SU-DHL-6 (cell line): ENCODE data around the gene CLCN1.

Experiments
- H2AFZ ChIP-seq: fragments of 200-600 bp; sonication (generic); 2 replicates; pipeline ENCODE4 v1.6.1; 2014; ENCODE audit warnings: low read depth, mild to moderate bottlenecking, moderate library complexity, mixed read lengths, antibody characterized with exemption, low read length; ENCODE audit not compliant: severe bottlenecking
- H3F3A ChIP-seq: fragments of 200-600 bp; shearing (Covaris generic); 2 replicates; pipeline ENCODE4 v1.6.0; 2016; ENCODE audit warnings: antibody characterized with exemption, mild to moderate bottlenecking; ENCODE audit not compliant: insufficient read depth
- H3K27ac ChIP-seq: fragments of 200-600 bp; sonication (generic); 2 replicates; pipeline ENCODE4 v1.5.1; 2016; ENCODE audit warnings: low read depth, mild to moderate bottlenecking, low read length, moderate library complexity, mixed read lengths
- H3K27me3 ChIP-seq: fragments of 200-600 bp; sonication (generic), shearing (Covaris generic); 2 replicates; pipeline ENCODE4 v1.6.0; 2014; ENCODE audit warnings: mild to moderate bottlenecking, low read length
- H3K36me3 ChIP-seq: fragments of 200-600 bp; sonication (generic); 2 replicates; pipeline ENCODE4 v1.6.1; 2014; ENCODE audit warnings: mild to moderate bottlenecking, low read length, mixed read lengths
- H3K4me2 ChIP-seq: fragments of 300-600, 200-600 bp; shearing (Covaris generic), sonication (generic); 2 replicates; pipeline ENCODE4 v1.6.0; 2014; ENCODE audit warnings: low read length, low read depth, mild to moderate bottlenecking; ENCODE audit not compliant: poor library complexity, severe bottlenecking
- H3K4me3 ChIP-seq: fragments of 200-600 bp; sonication (generic); 2 replicates; pipeline ENCODE4 v1.5.1; 2014; ENCODE audit warnings: antibody characterized with exemption, low read length, mild to moderate bottlenecking, mixed read lengths; ENCODE audit not compliant: insufficient read depth, poor library complexity, severe bottlenecking
- H3K79me2 ChIP-seq: fragments of 200-600 bp; sonication (generic); 2 replicates; pipeline ENCODE4 v1.6.1; 2014; ENCODE audit warnings: mild to moderate bottlenecking, low read length, moderate library complexity; ENCODE audit not compliant: insufficient read depth
- H3K9ac ChIP-seq: fragments of 200-600 bp; sonication (generic); 2 replicates; pipeline ENCODE4 v1.7.0; 2014; ENCODE audit warnings: mild to moderate bottlenecking, low read length
- H3K9me2 ChIP-seq: fragments of 200-600 bp; sonication (generic); replicated peaks from 2 replicates; pipeline ENCODE4 v1.6.1; 2014; ENCODE audit warnings: low read length; ENCODE audit not compliant: insufficient read depth
- H3K9me3 ChIP-seq: fragments of 200-600 bp; sonication (generic); 2 replicates; pipeline ENCODE4 v1.6.1; 2014; ENCODE audit warnings: low read length, mixed read lengths; ENCODE audit not compliant: insufficient read depth
- H4K20me1 ChIP-seq: fragments of 200-600 bp; sonication (generic); 2 replicates; pipeline ENCODE4 v1.6.1; 2014; ENCODE audit warnings: low read depth, mild to moderate bottlenecking, antibody characterized with exemption, low read length, moderate library complexity, mixed read lengths
- CTCF ChIP-seq: fragments of 200-600 bp; sonication (generic); IDR thresholded peaks from one replicate; pipeline ENCODE4 v1.5.1; 2017; ENCODE audit warnings: antibody characterized with exemption, mild to moderate bottlenecking, low read length, moderate library complexity; ENCODE audit not compliant: insufficient read depth, poor library complexity, severe bottlenecking
- EZH2phosphoT487 ChIP-seq: fragments of 200-600 bp; sonication (generic), shearing (Covaris generic); conservative IDR thresholded peaks from 2 replicates; pipeline ENCODE4 v1.6.1; 2018; ENCODE audit warnings: mild to moderate bottlenecking, antibody characterized with exemption, low read length, moderate library complexity, mixed read lengths

CLCN1 gene

GRCh38 chr7:143272871-143273270 lies 43.0 kb upstream of the CLCN1 start:
- H3K36me3 ChIP-seq, result no peaks in the 10 kb centered on the region
- no peaks in the 10 kb centered on the region for H3K9me3 ChIP-seq
- no peaks in the 10 kb centered on the region for H3K9me2 ChIP-seq
- H2AFZ ChIP-seq, result no peak overlapping the region
- H3K9ac ChIP-seq, result no peak overlapping the region
- H3K4me3 ChIP-seq, result no peak overlapping the region
- H4K20me1 ChIP-seq, result no peaks in the 10 kb centered on the region
- TF ChIP-seq CTCF (no peak), EZH2phosphoT487 (no peak)
- H3K27me3 ChIP-seq, result no peaks in the 10 kb centered on the region
- H3K27ac ChIP-seq, result no peak overlapping the region
- no peak overlapping the region for H3K4me2 ChIP-seq
- H3K79me2 ChIP-seq, result no peaks in the 10 kb centered on the region
- H3F3A ChIP-seq, result no peaks in the 10 kb centered on the region

- TF ChIP-seq EZH2phosphoT487 (no peak), CTCF (no peak)
- Histone ChIP-seq H2AFZ (no peak overlapping the region), H3K79me2 (no peaks in the 10 kb centered on the region), H3K9me3 (no peaks in the 10 kb centered on the region), H3K4me3 (no peak overlapping the region), H4K20me1 (no peaks in the 10 kb centered on the region), H3K36me3 (no peaks in the 10 kb centered on the region), H3K9me2 (no peaks in the 10 kb centered on the region), H3K9ac (no peak overlapping the region), H3K4me2 (no peak overlapping the region), H3K27ac (no peak overlapping the region), H3F3A (no peaks in the 10 kb centered on the region), H3K27me3 (no peaks in the 10 kb centered on the region)
Measured at GRCh38 chr7:143279186-143280098, 36.5 kb upstream of the CLCN1 start.

DNA sequence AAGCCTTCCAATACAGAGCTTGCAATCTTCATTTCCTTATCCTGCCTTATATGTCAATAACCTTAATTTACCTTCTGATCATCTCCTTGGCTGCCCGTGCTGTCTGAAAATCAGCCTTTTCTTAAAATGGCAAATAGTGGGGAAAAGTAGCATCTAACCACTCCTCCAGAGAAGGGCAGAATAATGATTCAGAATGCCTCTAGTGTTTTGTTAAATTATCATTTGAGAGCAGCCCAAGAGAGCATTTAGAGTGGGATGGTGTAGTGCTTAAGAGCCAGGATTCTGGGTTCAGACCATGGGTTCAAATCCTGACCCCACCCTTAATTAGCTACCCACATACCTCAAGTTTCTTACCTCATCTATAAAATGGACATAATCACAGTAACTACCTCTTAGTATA lies 35.8 kb upstream of the CLCN1 start:
- H4K20me1 ChIP-seq, result no peaks in the 10 kb centered on the region
- no peaks in the 10 kb centered on the region for H3K9me2 ChIP-seq
- H3K9me3 ChIP-seq, result no peaks in the 10 kb centered on the region
- H3F3A ChIP-seq, result no peaks in the 10 kb centered on the region
- no peak overlapping the region for H3K9ac ChIP-seq
- no peaks in the 10 kb centered on the region for H3K27me3 ChIP-seq
- no peak for TF ChIP-seq CTCF
- no peak for TF ChIP-seq EZH2phosphoT487
- H2AFZ ChIP-seq, result no peak overlapping the region
- H3K4me3 ChIP-seq, result no peak overlapping the region
- H3K27ac ChIP-seq, result no peak overlapping the region
- no peaks in the 10 kb centered on the region for H3K79me2 ChIP-seq
- H3K4me2 ChIP-seq, result no peak overlapping the region
- H3K36me3 ChIP-seq, result no peaks in the 10 kb centered on the region
